Measurements from ENCODE around the gene HIRA. TPM values are rescaled to one million over a fixed set of nuclear protein-coding genes. Genes with fewer than 3 reads are reported as not detected.
A peak's percentile ranks its signal among the peaks of the same experiment; 100 is the strongest.

The HIRA gene
- total and polyA plus RNA-seq, 9 of the 15 experiments (the other 6 are each of a cell fraction or from before 2014, with no cell fraction given): 0.96 to 132 (median 58.4) TPM

DNA sequence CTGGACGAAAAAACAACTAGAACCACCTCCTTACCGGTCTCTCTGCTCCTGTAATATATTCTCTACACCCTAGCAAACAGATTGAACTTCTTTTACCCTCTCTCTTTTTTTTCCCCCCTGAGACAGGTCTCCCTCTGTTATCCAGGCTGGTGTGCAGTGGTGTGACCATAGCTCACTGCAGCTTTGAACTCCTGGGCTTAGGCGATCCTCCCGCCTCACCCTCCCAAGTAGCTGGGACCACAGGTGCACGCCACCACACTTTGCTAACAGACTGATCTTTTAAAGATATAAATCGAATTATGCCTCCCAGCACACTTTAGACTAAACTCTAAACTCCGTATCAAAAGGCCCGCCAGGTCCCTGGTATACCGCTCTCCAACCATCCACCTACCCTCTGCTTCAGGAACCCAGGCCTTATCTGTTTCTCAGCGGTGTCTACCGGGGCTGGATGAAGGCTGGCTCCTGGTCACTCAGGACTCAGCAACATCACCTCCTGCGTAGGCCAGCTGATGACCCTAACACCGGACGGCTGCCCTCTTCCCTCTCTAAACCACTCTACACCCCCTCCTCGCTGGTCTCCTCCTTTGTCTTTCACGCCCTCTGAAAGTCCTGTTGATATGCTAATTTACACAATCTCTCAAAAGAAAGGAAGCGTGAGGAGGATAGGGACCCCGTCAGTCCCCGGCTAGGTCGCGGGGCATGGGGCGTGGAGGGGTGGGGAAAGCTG lies 15.2 kb upstream of the HIRA start (continued):
- TF ChIP-seq, protein P1, sequence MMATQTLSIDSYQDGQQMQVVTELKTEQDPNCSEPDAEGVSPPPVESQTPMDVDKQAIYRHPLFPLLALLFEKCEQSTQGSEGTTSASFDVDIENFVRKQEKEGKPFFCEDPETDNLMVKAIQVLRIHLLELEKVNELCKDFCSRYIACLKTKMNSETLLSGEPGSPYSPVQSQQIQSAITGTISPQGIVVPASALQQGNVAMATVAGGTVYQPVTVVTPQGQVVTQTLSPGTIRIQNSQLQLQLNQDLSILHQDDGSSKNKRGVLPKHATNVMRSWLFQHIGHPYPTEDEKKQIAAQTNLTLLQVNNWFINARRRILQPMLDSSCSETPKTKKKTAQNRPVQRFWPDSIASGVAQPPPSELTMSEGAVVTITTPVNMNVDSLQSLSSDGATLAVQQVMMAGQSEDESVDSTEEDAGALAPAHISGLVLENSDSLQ (IDR thresholded peaks at IDR 0.05): peak; percentile 48; the same call in 1 of the 2 replicates
- TF ChIP-seq KDM4B (IDR thresholded peaks at IDR 0.05; ENCODE audit: borderline replicate concordance in 2 of 2, low read depth in 1 of 2): no peak; a peak in 1 of 4 replicates
- no peak for TF ChIP-seq KDM5B (IDR thresholded peaks at IDR 0.05; ENCODE audit: insufficient replicate concordance, low read depth, low read length)
- TF ChIP-seq SIN3A (IDR thresholded peaks at IDR 0.05; ENCODE audit: borderline replicate concordance in 2 of 2, control insufficient read depth in 1 of 2, low read depth in 2 of 2, low read length in 2 of 2): no peak; a peak in 1 of 4 replicates
- no peak for TF ChIP-seq ZBTB7A (IDR thresholded peaks at IDR 0.05; ENCODE audit: borderline replicate concordance, control insufficient read depth, low read depth, low read length)
- TF ChIP-seq RFX1 (IDR thresholded peaks at IDR 0.05): no peak
- TF ChIP-seq NCOA6 (IDR thresholded peaks at IDR 0.05): no peak
- no peak for TF ChIP-seq CEBPB (tag; IDR thresholded peaks at IDR 0.05)
- TF ChIP-seq ZNF263 (CRISPR knock-in tag; IDR thresholded peaks at IDR 0.05; ENCODE audit: borderline replicate concordance): no peak
- TF ChIP-seq ZNF165 (CRISPR knock-in tag; IDR thresholded peaks at IDR 0.05; ENCODE audit: borderline replicate concordance): no peak; the same call in 1 of the 2 replicates
- no peak for TF ChIP-seq TSC22D4 (tag; IDR thresholded peaks at IDR 0.05)
- 0 out of 2 replicates have a peak, but pooled peaks have one; percentile 23 for TF ChIP-seq ZNF586 (CRISPR knock-in tag; conservative IDR thresholded peaks at IDR 0.05)
- TF ChIP-seq CHD1 (IDR thresholded peaks at IDR 0.05; ENCODE audit: low read length): peak; percentile 17
- no peak for TF ChIP-seq HDAC6 (IDR thresholded peaks at IDR 0.05; ENCODE audit: low read depth, low read length)
- no peak for TF ChIP-seq STAG1 (CRISPR knock-in tag; IDR thresholded peaks at IDR 0.05; ENCODE audit: borderline replicate concordance)
- no peak for TF ChIP-seq SRSF3 (IDR thresholded peaks at IDR 0.05; ENCODE audit: insufficient read depth, low read length)
- TF ChIP-seq, protein P2, sequence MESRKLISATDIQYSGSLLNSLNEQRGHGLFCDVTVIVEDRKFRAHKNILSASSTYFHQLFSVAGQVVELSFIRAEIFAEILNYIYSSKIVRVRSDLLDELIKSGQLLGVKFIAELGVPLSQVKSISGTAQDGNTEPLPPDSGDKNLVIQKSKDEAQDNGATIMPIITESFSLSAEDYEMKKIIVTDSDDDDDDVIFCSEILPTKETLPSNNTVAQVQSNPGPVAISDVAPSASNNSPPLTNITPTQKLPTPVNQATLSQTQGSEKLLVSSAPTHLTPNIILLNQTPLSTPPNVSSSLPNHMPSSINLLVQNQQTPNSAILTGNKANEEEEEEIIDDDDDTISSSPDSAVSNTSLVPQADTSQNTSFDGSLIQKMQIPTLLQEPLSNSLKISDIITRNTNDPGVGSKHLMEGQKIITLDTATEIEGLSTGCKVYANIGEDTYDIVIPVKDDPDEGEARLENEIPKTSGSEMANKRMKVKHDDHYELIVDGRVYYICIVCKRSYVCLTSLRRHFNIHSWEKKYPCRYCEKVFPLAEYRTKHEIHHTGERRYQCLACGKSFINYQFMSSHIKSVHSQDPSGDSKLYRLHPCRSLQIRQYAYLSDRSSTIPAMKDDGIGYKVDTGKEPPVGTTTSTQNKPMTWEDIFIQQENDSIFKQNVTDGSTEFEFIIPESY (CRISPR knock-in tag; IDR thresholded peaks at IDR 0.05): no peak
- TF ChIP-seq, protein P3, sequence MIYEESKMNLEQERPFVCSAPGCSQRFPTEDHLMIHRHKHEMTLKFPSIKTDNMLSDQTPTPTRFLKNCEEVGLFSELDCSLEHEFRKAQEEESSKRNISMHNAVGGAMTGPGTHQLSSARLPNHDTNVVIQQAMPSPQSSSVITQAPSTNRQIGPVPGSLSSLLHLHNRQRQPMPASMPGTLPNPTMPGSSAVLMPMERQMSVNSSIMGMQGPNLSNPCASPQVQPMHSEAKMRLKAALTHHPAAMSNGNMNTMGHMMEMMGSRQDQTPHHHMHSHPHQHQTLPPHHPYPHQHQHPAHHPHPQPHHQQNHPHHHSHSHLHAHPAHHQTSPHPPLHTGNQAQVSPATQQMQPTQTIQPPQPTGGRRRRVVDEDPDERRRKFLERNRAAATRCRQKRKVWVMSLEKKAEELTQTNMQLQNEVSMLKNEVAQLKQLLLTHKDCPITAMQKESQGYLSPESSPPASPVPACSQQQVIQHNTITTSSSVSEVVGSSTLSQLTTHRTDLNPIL (CRISPR knock-in tag; IDR thresholded peaks at IDR 0.05): no peak
- no peak for TF ChIP-seq KAT8 (IDR thresholded peaks at IDR 0.05; ENCODE audit: low read depth)
- TF ChIP-seq EP400 (IDR thresholded peaks at IDR 0.05): no peak
- TF ChIP-seq ZNF699 (CRISPR knock-in tag; IDR thresholded peaks at IDR 0.05; ENCODE audit: insufficient replicate concordance): no peak
- TF ChIP-seq, protein P4, sequence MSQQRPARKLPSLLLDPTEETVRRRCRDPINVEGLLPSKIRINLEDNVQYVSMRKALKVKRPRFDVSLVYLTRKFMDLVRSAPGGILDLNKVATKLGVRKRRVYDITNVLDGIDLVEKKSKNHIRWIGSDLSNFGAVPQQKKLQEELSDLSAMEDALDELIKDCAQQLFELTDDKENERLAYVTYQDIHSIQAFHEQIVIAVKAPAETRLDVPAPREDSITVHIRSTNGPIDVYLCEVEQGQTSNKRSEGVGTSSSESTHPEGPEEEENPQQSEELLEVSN (IDR thresholded peaks at IDR 0.05; ENCODE audit: borderline replicate concordance in 1 of 2, extremely low read depth in 1 of 2, insufficient read depth in 1 of 2, insufficient read length in 1 of 2, low read depth in 1 of 2, low read length in 1 of 2, poor library complexity in 1 of 2, severe bottlenecking in 1 of 2): no peak
